Fibroblast of lung (primary cell): Measurements from ENCODE around the gene SLC43A1.

ENCODE experiments used
- CTCF ChIP-seq, 2 donors: IDR thresholded peaks in 1 of 2; conservative IDR thresholded peaks in 1 of 2; 1 replicate in 1 of 2; 2 replicates in 1 of 2; pipeline ENCODE4 v1.5.1; 2011 to 2012; ENCODE audit warnings: low read length in 2 of 2, control low read depth in 1 of 2, inconsistent platforms in 1 of 2, low read depth in 1 of 2, mild to moderate bottlenecking in 1 of 2
- EZH2 ChIP-seq: IDR thresholded peaks from 2 replicates; pipeline ENCODE4 v1.5.1; 2012; ENCODE audit warnings: low read length, control low read depth, mild to moderate bottlenecking; ENCODE audit errors: missing control alignments

GRCh38 chr11:57476757-57477506 lies 38.6 kb downstream of the SLC43A1 start:
- TF ChIP-seq CTCF (conservative IDR thresholded peaks at IDR 0.05 in 1 of 2, IDR thresholded peaks at IDR 0.05 in 1 of 2; ENCODE audit: low read depth in 1 of 2, low read length in 2 of 2) (peak; percentile 40 to 45), EZH2 (peak; percentile 7)
